ENCODE measurements around the gene TSPAN7. TPM values are rescaled to one million over a fixed set of nuclear protein-coding genes. Genes with fewer than 3 reads are reported as not detected.

TSPAN7 gene
- total RNA-seq, 2 donors from 2014 or later: 6.2 to 15.1 TPM

DNA sequence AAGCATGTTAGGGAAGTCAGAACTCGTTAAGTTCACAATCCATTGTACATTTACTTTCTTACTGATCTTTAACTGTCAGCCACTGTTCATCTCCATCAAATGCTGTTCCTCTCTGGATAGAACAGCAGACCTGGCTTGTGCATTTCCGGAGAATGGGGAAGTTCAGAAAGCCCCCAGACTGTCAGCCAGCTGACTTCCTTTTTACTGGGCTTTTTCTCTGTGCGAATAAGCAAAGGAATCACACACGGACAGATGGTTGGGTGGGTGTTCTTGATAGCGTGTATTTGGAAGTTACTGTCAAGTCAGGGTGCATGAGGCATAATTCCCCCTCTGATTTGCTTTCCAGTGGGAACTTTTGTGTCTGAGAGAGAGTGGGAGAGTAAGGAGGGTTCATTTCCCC is 56.8 kb downstream of the TSPAN7 start:
- TF ChIP-seq, protein P1, sequence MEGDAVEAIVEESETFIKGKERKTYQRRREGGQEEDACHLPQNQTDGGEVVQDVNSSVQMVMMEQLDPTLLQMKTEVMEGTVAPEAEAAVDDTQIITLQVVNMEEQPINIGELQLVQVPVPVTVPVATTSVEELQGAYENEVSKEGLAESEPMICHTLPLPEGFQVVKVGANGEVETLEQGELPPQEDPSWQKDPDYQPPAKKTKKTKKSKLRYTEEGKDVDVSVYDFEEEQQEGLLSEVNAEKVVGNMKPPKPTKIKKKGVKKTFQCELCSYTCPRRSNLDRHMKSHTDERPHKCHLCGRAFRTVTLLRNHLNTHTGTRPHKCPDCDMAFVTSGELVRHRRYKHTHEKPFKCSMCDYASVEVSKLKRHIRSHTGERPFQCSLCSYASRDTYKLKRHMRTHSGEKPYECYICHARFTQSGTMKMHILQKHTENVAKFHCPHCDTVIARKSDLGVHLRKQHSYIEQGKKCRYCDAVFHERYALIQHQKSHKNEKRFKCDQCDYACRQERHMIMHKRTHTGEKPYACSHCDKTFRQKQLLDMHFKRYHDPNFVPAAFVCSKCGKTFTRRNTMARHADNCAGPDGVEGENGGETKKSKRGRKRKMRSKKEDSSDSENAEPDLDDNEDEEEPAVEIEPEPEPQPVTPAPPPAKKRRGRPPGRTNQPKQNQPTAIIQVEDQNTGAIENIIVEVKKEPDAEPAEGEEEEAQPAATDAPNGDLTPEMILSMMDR (conservative IDR thresholded peaks at IDR 0.05): no peak
- WGBS, 2 experiments (ENCODE audit: insufficient coverage in 1 of 2, insufficient read length in 1 of 2): 94% methylated on average over 5 of the region's 5 CpGs; no CpG with 5 or more reads in 1 of the 2 experiments
- Mint-ChIP-seq H3K27ac (no peak overlapping the region), H3K4me3 (no peak overlapping the region), H3K36me3 (ENCODE audit: low read depth) (no peaks in the 10 kb centered on the region), H3K27me3 (ENCODE audit: insufficient read depth) (no peaks in the 10 kb centered on the region), H3K9me3 (peaks cover 54% of the 10 kb centered on the region), H3K4me1 (no peaks in the 10 kb centered on the region)
- no peaks in the 10 kb centered on the region for H3K27me3 ChIP-seq (ENCODE audit: control insufficient read depth, insufficient read depth, low read length, poor library complexity, severe bottlenecking)
- H3K4me3 ChIP-seq (ENCODE audit: low read length): no peak overlapping the region
- H3K9ac ChIP-seq (ENCODE audit: extremely low read depth, low read length, poor library complexity, severe bottlenecking): no peak overlapping the region
- H3K36me3 ChIP-seq (ENCODE audit: control insufficient read depth, insufficient read depth, low read length): no peaks in the 10 kb centered on the region
- no peak overlapping the region for H3K27ac ChIP-seq (ENCODE audit: low read depth, low read length)
- H3K9me3 ChIP-seq (ENCODE audit: control insufficient read depth, low read length): no peaks in the 10 kb centered on the region
- no peaks in the 10 kb centered on the region for H3K4me1 ChIP-seq (ENCODE audit: control insufficient read depth, insufficient read depth, low read length)
- no peak for DNase-seq

DNA sequence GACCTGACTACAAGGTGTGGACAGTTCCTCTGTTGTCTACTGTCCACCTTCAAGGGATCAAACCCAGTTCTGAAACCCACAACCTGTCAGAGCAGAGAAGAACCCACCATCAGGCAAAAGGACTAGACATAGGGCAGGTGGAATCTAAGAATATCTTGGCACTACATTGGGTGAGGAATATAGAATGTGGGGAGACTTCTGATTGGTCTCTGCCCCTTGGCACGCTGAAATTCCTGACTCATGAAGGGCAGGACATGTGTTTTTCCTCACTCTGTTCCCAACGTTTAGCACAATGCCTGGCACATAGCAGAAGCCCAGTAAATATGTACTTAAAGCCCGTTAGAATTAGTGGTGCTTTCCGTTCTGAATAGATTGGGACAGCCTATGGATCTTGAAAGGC is 59.3 kb downstream of the TSPAN7 start:
- Histone ChIP-seq H3K9me3 (ENCODE audit: control insufficient read depth, low read length) (no peaks in the 10 kb centered on the region), H3K27ac (ENCODE audit: low read depth, low read length) (no peak overlapping the region), H3K36me3 (ENCODE audit: control insufficient read depth, insufficient read depth, low read length) (no peaks in the 10 kb centered on the region), H3K9ac (ENCODE audit: extremely low read depth, low read length, poor library complexity, severe bottlenecking) (no peak overlapping the region), H3K27me3 (ENCODE audit: control insufficient read depth, insufficient read depth, low read length, poor library complexity, severe bottlenecking) (no peaks in the 10 kb centered on the region), H3K4me3 (ENCODE audit: low read length) (no peak overlapping the region), H3K4me1 (ENCODE audit: control insufficient read depth, insufficient read depth, low read length) (no peaks in the 10 kb centered on the region)
- no peak overlapping the region for H3K27ac Mint-ChIP-seq
- DNase-seq: no peak
- no peaks in the 10 kb centered on the region for H3K27me3 Mint-ChIP-seq (ENCODE audit: insufficient read depth)
- no peaks in the 10 kb centered on the region for H3K36me3 Mint-ChIP-seq (ENCODE audit: low read depth)
- TF ChIP-seq, protein P1 (conservative IDR thresholded peaks at IDR 0.05): no peak
- no peaks in the 10 kb centered on the region for H3K4me1 Mint-ChIP-seq
- WGBS, 2 experiments (ENCODE audit: insufficient coverage in 1 of 2, insufficient read length in 1 of 2): 89 to 96% methylated on average over 3 to 4 of the region's 4 CpGs
- no peak overlapping the region for H3K4me3 Mint-ChIP-seq
- H3K9me3 Mint-ChIP-seq: peaks cover 56% of the 10 kb centered on the region

DNA sequence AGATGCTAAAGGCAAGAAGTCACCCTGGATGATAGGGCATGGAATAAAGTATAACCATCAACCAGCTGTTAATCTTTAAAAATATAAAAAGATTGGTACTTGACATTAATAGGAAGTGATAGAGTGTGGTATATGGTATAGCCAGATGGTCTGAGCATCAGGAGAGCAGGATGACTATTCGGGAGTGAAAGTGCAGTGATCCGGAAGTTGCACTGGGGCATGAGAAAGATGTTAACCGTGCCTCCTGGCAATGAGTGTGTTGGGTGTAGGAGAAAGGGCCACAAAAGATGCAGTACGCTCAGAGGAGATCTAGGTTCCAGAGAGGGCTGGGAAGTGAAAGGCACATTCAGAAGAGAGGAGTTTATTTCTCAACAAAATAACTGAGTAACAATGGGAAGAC is 65.0 kb downstream of the TSPAN7 start:
- no peaks in the 10 kb centered on the region for H3K36me3 Mint-ChIP-seq (ENCODE audit: low read depth)
- H3K4me1 Mint-ChIP-seq: no peaks in the 10 kb centered on the region
- H3K27ac Mint-ChIP-seq: no peak overlapping the region
- Histone ChIP-seq H3K9me3 (ENCODE audit: control insufficient read depth, low read length) (no peaks in the 10 kb centered on the region), H3K27ac (ENCODE audit: low read depth, low read length) (no peak overlapping the region), H3K36me3 (ENCODE audit: control insufficient read depth, insufficient read depth, low read length) (no peaks in the 10 kb centered on the region), H3K4me1 (ENCODE audit: control insufficient read depth, insufficient read depth, low read length) (no peaks in the 10 kb centered on the region), H3K27me3 (ENCODE audit: control insufficient read depth, insufficient read depth, low read length, poor library complexity, severe bottlenecking) (no peaks in the 10 kb centered on the region), H3K4me3 (ENCODE audit: low read length) (no peak overlapping the region), H3K9ac (ENCODE audit: extremely low read depth, low read length, poor library complexity, severe bottlenecking) (no peak overlapping the region)
- TF ChIP-seq, protein P1 (conservative IDR thresholded peaks at IDR 0.05): no peak
- H3K9me3 Mint-ChIP-seq: peaks cover 45% of the 10 kb centered on the region
- DNase-seq: no peak
- H3K4me3 Mint-ChIP-seq: no peak overlapping the region
- 99% methylated on average over 4 of the region's 4 CpGs; no CpG with 5 or more reads in 1 of the 2 experiments for WGBS, 2 experiments (ENCODE audit: insufficient coverage in 1 of 2, insufficient read length in 1 of 2)
- H3K27me3 Mint-ChIP-seq (ENCODE audit: insufficient read depth): peaks cover 2% of the 10 kb centered on the region
